ENCODE measurements around the gene FOXD4.
"Not testable (repeated sequence)": the region's sequence is repeated elsewhere in the genome, so short reads cannot be mapped to it uniquely, and the experiment has no call there.

DNA sequence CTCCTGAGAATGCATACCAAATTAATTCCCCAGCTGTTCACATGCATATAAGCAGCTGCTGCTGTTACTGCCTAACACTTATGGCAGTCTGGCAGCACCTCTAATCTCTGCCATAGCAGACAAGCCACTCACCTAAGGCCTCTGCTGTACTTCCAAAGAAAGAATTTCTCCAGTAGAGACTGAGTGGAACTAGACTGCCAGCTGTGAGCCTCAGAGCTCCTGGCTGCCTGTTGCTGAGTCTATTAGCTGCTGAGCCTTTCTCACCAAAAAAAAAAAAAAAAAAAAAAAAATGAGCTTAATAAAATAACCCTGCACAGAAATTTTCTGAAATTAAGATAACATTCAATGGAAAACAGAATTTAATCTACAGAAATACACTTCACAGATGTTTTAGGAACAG, 33.0 kb upstream of the FOXD4 start:
- TF ChIP-seq, protein P1, sequence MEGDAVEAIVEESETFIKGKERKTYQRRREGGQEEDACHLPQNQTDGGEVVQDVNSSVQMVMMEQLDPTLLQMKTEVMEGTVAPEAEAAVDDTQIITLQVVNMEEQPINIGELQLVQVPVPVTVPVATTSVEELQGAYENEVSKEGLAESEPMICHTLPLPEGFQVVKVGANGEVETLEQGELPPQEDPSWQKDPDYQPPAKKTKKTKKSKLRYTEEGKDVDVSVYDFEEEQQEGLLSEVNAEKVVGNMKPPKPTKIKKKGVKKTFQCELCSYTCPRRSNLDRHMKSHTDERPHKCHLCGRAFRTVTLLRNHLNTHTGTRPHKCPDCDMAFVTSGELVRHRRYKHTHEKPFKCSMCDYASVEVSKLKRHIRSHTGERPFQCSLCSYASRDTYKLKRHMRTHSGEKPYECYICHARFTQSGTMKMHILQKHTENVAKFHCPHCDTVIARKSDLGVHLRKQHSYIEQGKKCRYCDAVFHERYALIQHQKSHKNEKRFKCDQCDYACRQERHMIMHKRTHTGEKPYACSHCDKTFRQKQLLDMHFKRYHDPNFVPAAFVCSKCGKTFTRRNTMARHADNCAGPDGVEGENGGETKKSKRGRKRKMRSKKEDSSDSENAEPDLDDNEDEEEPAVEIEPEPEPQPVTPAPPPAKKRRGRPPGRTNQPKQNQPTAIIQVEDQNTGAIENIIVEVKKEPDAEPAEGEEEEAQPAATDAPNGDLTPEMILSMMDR (IDR thresholded peaks at IDR 0.05; ENCODE audit: insufficient read depth, low read length, poor library complexity, severe bottlenecking) = not testable (repeated sequence)
- not testable (repeated sequence) for TF ChIP-seq EZH2phosphoT487 (conservative IDR thresholded peaks at IDR 0.05; ENCODE audit: low read length)

All from SU-DHL-6 (cell line).